Activated naive CD4-positive, alpha-beta T cell treated with anti-CD3 and anti-CD28 coated beads, Interleukin-2, amount 10 ng/mL, durations not matched to agents 7 days and 5 days (primary cell): ENCODE results near the gene LRRC8A.
"Not testable (repeated sequence)": the region's sequence is repeated elsewhere in the genome, so short reads cannot be mapped to it uniquely, and the experiment has no call there.

Source experiments
- CTCF ChIA-PET: fragments of 350-600 bp; sonication (Branson Sonifier 250); formaldehyde crosslinking; loops from one replicate; lab custom pipeline; 2021; ENCODE audit warnings: antibody characterized with exemption; lab: Charles Lee
- DNase-seq: peaks from one replicate; pipeline ENCODE4 v3.0.0-alpha.2; 2020
- H3K27ac Mint-ChIP-seq: one replicate; pipeline ENCODE4 v1.8.0; 2021; ENCODE audit warnings: mild to moderate bottlenecking, moderate library complexity, mixed read lengths
- H3K27me3 Mint-ChIP-seq: one replicate; pipeline ENCODE4 v1.8.0; 2021; ENCODE audit warnings: mild to moderate bottlenecking, mixed read lengths
- H3K36me3 Mint-ChIP-seq: one replicate; pipeline ENCODE4 v1.8.0; 2021; ENCODE audit warnings: mixed read lengths
- H3K4me1 Mint-ChIP-seq: one replicate; pipeline ENCODE4 v1.8.0; 2021; ENCODE audit warnings: mixed read lengths
- H3K4me3 Mint-ChIP-seq: one replicate; pipeline ENCODE4 v1.8.0; 2021; ENCODE audit warnings: mild to moderate bottlenecking, moderate library complexity, mixed read lengths
- H3K9me3 Mint-ChIP-seq: one replicate; pipeline ENCODE4 v1.8.0; 2021; ENCODE audit warnings: mixed read lengths

The LRRC8A gene

GRCh38 chr9:128928624-128929023 lies 46.7 kb downstream of the LRRC8A start:
- Mint-ChIP-seq H3K27me3 (peaks cover 2% of the 10 kb centered on the region), H3K4me3 (no peak overlapping the region), H3K4me1 (peaks cover 24% of the 10 kb centered on the region), H3K27ac (peak overlapping the region; percentile 19), H3K9me3 (no peaks in the 10 kb centered on the region), H3K36me3 (no peaks in the 10 kb centered on the region)
- no peak for DNase-seq
- CTCF ChIA-PET: interaction anchor here (0.6 to 9.5 kb wide), 27 partner anchors 8 to 291 kb away, joined by 3 to 153 read pairs (median 6); partner anchors contain the start of genes ENDOG, KYAT1, LRRC8A and SPOUT1

DNA sequence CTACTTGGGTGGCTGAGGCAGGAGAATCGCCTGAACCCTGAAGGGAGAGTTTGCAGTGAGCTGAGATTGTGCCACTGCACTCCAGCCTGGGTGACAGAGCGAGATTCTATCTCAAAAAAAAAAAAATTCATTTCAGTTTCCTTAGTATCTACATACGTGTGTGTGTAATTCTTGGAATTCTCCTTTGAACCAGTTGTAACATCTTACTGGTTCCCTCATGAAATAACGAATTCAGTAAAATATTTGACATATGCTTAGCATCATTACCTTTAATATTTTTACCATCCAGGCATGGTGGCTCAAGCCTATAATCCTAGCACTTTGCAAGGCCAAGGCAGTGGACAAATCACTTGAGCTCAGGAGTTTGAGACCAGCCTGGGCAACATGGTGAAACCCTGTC lies 47.6 kb downstream of the LRRC8A start:
- H3K36me3 Mint-ChIP-seq: no peaks in the 10 kb centered on the region
- no peaks in the 10 kb centered on the region for H3K9me3 Mint-ChIP-seq
- H3K27ac Mint-ChIP-seq: no peak overlapping the region
- no peak for DNase-seq
- peaks cover 6% of the 10 kb centered on the region for H3K27me3 Mint-ChIP-seq
- peaks cover 24% of the 10 kb centered on the region for H3K4me1 Mint-ChIP-seq
- H3K4me3 Mint-ChIP-seq: no peak overlapping the region
- CTCF ChIA-PET: interaction anchor here (0.9 to 9.5 kb wide), 10 partner anchors 13 to 281 kb away, joined by 3 to 153 read pairs (median 8); partner anchors contain the start of genes KYAT1 and LRRC8A

GRCh38 chr9:128933731-128934130 lies 51.8 kb downstream of the LRRC8A start:
- CTCF ChIA-PET: interaction anchor here (1.3 to 1.7 kb wide), 2 partner anchors 9 to 72 kb away, joined by 4 to 6 read pairs; no protein-coding TSS in a partner anchor

GRCh38 chr9:128936171-128936865 lies 54.4 kb downstream of the LRRC8A start:
- DNase-seq: no peak
- Mint-ChIP-seq H3K4me3 (no peak overlapping the region), H3K36me3 (no peaks in the 10 kb centered on the region), H3K27ac (no peak overlapping the region), H3K4me1 (no peaks in the 10 kb centered on the region), H3K27me3 (peaks cover 6% of the 10 kb centered on the region), H3K9me3 (no peaks in the 10 kb centered on the region)
- CTCF ChIA-PET: interaction anchor here (2.4 kb wide), 1 partner anchor 8 kb away, joined by 11 read pairs; no protein-coding TSS in a partner anchor

More at GRCh38 chr9:128933731-128934130, 51.8 kb downstream of the LRRC8A start:
- Mint-ChIP-seq H3K36me3 (no peaks in the 10 kb centered on the region), H3K27me3 (peaks cover 6% of the 10 kb centered on the region), H3K27ac (no peak overlapping the region), H3K4me3 (no peak overlapping the region), H3K4me1 (no peaks in the 10 kb centered on the region), H3K9me3 (no peaks in the 10 kb centered on the region)
- no peak for DNase-seq

GRCh38 chr9:128937310-128938165 lies 55.6 kb downstream of the LRRC8A start:
- no peak for DNase-seq
- peaks cover 6% of the 10 kb centered on the region for H3K27me3 Mint-ChIP-seq
- H3K27ac Mint-ChIP-seq: no peak overlapping the region
- no peak overlapping the region for H3K4me3 Mint-ChIP-seq
- H3K36me3 Mint-ChIP-seq: no peaks in the 10 kb centered on the region
- CTCF ChIA-PET: interaction anchor here (2.4 kb wide), 1 partner anchor 9 kb away, joined by 11 read pairs; no protein-coding TSS in a partner anchor
- no peaks in the 10 kb centered on the region for H3K9me3 Mint-ChIP-seq
- no peaks in the 10 kb centered on the region for H3K4me1 Mint-ChIP-seq

- Mint-ChIP-seq H3K27me3 (no peaks in the 10 kb centered on the region), H3K4me3 (no peak overlapping the region), H3K27ac (no peak overlapping the region), H3K36me3 (no peaks in the 10 kb centered on the region), H3K9me3 (no peaks in the 10 kb centered on the region), H3K4me1 (no peaks in the 10 kb centered on the region)
- no peak for DNase-seq
- CTCF ChIA-PET: no interaction called here
Observed at GRCh38 chr9:128940271-128940921, 58.5 kb downstream of the LRRC8A start.

- Mint-ChIP-seq H3K27ac (no peak overlapping the region), H3K4me1 (peaks cover 7% of the 10 kb centered on the region), H3K9me3 (no peaks in the 10 kb centered on the region), H3K4me3 (no peak overlapping the region), H3K27me3 (no peaks in the 10 kb centered on the region), H3K36me3 (peaks cover 6% of the 10 kb centered on the region)
- CTCF ChIA-PET: interaction anchor here (1.4 kb wide), 1 partner anchor 77 kb away, joined by 4 read pairs; no protein-coding TSS in a partner anchor
- DNase-seq: no peak
Observed at GRCh38 chr9:128940946-128941755, 59.2 kb downstream of the LRRC8A start.

DNA sequence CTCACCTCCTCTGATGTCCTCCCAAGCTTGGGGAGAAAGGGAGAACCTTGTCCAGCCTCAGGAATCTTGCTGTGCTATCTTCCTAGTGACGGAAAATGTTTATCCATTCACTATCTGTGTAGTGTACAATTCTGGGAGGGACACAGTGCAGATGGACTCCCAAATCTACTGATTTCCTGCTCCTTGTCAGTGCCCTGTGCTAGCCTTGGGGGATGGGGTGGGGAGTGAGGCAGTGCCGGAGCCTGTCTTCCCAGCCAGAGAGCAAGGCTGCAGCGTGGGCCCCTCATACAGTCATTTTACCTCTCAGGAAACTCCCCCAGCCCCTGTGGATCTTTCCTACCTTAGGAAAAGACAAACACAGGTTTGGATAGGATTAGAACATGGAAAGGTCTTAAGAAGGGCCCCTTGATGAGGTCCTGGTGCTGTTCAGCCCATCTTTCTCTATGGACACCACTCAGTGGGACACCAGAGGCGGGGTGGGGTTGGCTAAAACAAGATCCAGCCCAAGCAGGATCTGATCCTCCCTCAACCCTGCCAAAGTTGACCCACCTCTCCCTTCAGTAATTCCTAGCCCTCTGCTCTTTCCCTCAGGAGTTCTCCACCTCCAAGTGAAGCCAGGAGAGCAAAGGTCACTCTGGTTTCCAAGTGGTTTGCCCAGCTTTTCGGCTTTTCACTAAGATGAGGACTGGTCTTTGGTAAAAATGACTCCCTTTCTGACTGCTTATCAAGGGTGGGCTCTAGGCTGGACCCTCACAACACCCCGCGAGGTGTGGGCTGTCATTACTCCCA lies 62.1 kb downstream of the LRRC8A start:
- no peak for DNase-seq
- Mint-ChIP-seq H3K4me1 (peaks cover 25% of the 10 kb centered on the region), H3K36me3 (peaks cover 14% of the 10 kb centered on the region), H3K27ac (no peak overlapping the region), H3K27me3 (peaks cover 5% of the 10 kb centered on the region), H3K9me3 (no peaks in the 10 kb centered on the region), H3K4me3 (no peak overlapping the region)
- CTCF ChIA-PET: interaction anchor here (1.4 kb wide), 1 partner anchor 16 kb away, joined by 6 read pairs; no protein-coding TSS in a partner anchor

- H3K4me1 Mint-ChIP-seq: peaks cover 31% of the 10 kb centered on the region
- not testable (repeated sequence) for H3K27ac Mint-ChIP-seq, H3K4me3 Mint-ChIP-seq, DNase-seq, H3K27me3 Mint-ChIP-seq, H3K9me3 Mint-ChIP-seq
- H3K36me3 Mint-ChIP-seq: peaks cover 18% of the 10 kb centered on the region
- CTCF ChIA-PET: interaction anchor here (1.1 kb wide), 1 partner anchor 9 kb away, joined by 3 read pairs; no protein-coding TSS in a partner anchor
Observed at GRCh38 chr9:128944966-128945365, 63.0 kb downstream of the LRRC8A start.

DNA sequence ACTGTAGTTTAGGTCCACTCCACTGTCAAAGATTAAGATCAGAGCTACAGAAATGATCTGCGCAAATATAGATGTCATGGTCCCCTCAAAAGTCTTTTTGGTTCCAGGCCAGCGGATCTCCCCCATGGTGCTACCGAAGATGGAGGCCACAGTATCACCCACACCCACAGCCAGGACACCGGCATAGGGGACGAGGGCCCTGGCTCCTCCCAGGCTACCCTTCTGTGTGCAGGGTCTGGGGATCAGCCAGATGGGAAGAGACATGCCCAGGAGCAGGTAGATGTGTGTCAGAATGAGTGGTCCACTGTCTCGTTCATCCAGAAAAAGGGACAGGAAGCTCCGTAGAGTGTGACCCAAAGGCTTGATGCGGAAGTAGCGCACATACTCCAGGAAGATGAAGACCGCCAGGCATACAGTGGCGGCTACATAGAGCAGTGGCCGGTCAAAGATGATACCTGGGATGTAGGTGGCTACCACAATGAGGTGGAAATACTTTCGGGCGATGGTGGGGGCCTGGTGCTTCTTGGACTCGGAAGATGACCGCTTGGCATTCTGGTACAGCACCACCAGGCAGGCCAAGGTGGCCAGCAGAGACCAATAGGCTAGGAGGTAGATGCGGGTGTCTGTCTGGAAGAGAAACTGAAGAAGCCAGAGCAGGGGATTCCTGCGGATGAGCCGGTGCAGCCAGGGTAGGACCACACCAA lies 64.0 kb downstream of the LRRC8A start:
- no peaks in the 10 kb centered on the region for H3K9me3 Mint-ChIP-seq
- peaks cover 20% of the 10 kb centered on the region for H3K36me3 Mint-ChIP-seq
- peaks cover 35% of the 10 kb centered on the region for H3K4me1 Mint-ChIP-seq
- CTCF ChIA-PET: interaction anchor here (1.1 kb wide), 1 partner anchor 10 kb away, joined by 3 read pairs; no protein-coding TSS in a partner anchor
- peak overlapping the region; percentile 68 for H3K27ac Mint-ChIP-seq
- H3K4me3 Mint-ChIP-seq: peak overlapping the region; percentile 99
- peaks cover 5% of the 10 kb centered on the region for H3K27me3 Mint-ChIP-seq
- no peak for DNase-seq

DNA sequence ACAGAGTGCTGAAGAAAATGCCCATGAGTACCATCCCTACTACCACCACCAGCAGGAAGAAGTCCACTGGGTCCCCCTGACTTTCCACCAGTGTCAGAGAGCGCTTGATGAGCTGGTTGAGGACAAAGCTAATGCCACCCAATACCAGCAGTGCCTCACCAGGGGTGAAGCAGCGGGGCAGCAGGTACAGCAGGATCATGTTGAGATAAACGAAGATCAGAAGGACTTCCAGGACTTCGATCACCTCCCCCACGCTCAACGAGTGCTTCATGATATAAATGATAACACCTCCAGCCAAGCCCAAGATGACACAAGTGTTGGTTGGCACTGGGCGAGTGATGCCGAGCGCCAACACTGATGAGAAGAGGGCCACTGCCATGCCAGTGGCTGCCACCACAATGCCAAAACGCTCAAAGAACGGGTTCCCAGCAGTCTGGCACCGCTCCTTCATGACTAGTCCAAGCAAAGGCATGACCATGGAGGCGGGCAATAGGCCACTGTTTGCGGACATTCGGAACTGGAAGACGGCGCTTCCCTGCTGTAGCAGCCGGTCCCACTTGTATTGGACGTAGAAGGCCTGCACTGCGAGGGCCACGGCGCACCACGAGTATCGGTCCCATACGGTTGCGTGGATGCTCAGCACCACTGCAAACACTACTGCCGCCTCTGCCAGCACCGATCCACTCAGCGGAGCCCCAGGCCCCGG lies 64.8 kb downstream of the LRRC8A start:
- CTCF ChIA-PET: no interaction called here
- no peak for DNase-seq
- H3K36me3 Mint-ChIP-seq: peaks cover 22% of the 10 kb centered on the region
- peaks cover 35% of the 10 kb centered on the region for H3K4me1 Mint-ChIP-seq
- no peaks in the 10 kb centered on the region for H3K9me3 Mint-ChIP-seq
- peak overlapping the region; percentile 99 for H3K4me3 Mint-ChIP-seq
- peak overlapping the region; percentile 99 for H3K27ac Mint-ChIP-seq
- H3K27me3 Mint-ChIP-seq: peaks cover 5% of the 10 kb centered on the region

GRCh38 chr9:128947277-128947526 lies 65.3 kb downstream of the LRRC8A start:
- H3K27ac Mint-ChIP-seq: peak overlapping the region; percentile 99
- H3K9me3 Mint-ChIP-seq: no peaks in the 10 kb centered on the region
- peaks cover 23% of the 10 kb centered on the region for H3K36me3 Mint-ChIP-seq
- peak overlapping the region; percentile 99 for H3K4me3 Mint-ChIP-seq
- H3K4me1 Mint-ChIP-seq: peaks cover 35% of the 10 kb centered on the region
- CTCF ChIA-PET: no interaction called here
- peaks cover 5% of the 10 kb centered on the region for H3K27me3 Mint-ChIP-seq
- no peak for DNase-seq
